Subcutaneous preadipocyte (primary cell): ENCODE data around the gene DHX36. TPM values are rescaled to one million over a fixed set of nuclear protein-coding genes. Genes with fewer than 3 reads are reported as not detected.

Experiments
- small RNA-seq: library from RNA; depleted of rRNA; stranded (forward); fragments of <200 nt; gene quantifications from one replicate; pipeline ENCODE3, GENCODE V24; 2012
- total RNA-seq: library from RNA; depleted of rRNA; stranded (reverse); fragments of >200 nt; gene quantifications from 2 replicates; pipeline ENCODE4 v1.2.3, GENCODE V29; 2012

The DHX36 gene, protein sequence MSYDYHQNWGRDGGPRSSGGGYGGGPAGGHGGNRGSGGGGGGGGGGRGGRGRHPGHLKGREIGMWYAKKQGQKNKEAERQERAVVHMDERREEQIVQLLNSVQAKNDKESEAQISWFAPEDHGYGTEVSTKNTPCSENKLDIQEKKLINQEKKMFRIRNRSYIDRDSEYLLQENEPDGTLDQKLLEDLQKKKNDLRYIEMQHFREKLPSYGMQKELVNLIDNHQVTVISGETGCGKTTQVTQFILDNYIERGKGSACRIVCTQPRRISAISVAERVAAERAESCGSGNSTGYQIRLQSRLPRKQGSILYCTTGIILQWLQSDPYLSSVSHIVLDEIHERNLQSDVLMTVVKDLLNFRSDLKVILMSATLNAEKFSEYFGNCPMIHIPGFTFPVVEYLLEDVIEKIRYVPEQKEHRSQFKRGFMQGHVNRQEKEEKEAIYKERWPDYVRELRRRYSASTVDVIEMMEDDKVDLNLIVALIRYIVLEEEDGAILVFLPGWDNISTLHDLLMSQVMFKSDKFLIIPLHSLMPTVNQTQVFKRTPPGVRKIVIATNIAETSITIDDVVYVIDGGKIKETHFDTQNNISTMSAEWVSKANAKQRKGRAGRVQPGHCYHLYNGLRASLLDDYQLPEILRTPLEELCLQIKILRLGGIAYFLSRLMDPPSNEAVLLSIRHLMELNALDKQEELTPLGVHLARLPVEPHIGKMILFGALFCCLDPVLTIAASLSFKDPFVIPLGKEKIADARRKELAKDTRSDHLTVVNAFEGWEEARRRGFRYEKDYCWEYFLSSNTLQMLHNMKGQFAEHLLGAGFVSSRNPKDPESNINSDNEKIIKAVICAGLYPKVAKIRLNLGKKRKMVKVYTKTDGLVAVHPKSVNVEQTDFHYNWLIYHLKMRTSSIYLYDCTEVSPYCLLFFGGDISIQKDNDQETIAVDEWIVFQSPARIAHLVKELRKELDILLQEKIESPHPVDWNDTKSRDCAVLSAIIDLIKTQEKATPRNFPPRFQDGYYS
- 38.6 and 43.2 TPM in 2 replicates for total RNA-seq

GRCh38 chr3:154323891-154324738, at the start of gene DHX36:
Gene DHX36 (minus strand): TSS chr3:154324487. CDS start chr3:154324416, 71 bp downstream.

Small RNAs within 50 kb of the gene (small RNA-seq; reads per million reads assigned to genes)
- gene RF01210 = not detected

Other genes starting within 250 kb of the DHX36 start
- gene ARHGEF26, start 203.1 kb downstream of the DHX36 start, total RNA-seq = 2.2 and 5.5 TPM in 2 replicates
- gene GPR149, start 105.7 kb upstream of the DHX36 start, total RNA-seq = not detected in 2 replicates